ENCODE measurements around the gene HSF5. TPM values are rescaled to one million over a fixed set of nuclear protein-coding genes. Genes with fewer than 3 reads are reported as not detected.

The HSF5 gene
- total RNA-seq, 2 donors from 2014 or later: 0.09 to 0.22 TPM

DNA sequence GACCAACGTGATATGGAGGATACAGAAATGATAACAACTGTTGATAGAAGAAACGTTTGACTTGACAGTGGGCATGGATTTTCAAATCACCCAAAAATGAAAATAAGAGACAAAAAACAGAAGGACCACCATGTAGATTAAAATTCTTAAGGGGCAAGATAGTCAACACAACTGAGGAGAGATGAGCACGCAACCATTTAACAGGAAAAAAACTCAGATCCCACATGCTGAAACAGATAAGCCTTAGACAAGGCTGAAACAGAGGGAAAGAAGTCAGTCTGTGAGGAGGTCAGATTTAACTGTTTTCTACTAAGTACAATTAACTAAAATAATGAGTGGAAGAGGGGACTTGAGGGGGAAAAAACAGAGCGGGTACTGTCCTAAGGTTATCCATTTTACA is 92.0 kb downstream of the HSF5 start:
- H3K4me1 Mint-ChIP-seq: peaks cover 8% of the 10 kb centered on the region
- Histone ChIP-seq H3K9me3 (ENCODE audit: control insufficient read depth, low read length) (no peaks in the 10 kb centered on the region), H3K9ac (ENCODE audit: extremely low read depth, low read length, poor library complexity, severe bottlenecking) (no peak overlapping the region), H3K27ac (ENCODE audit: low read depth, low read length) (no peak overlapping the region), H3K36me3 (ENCODE audit: control insufficient read depth, insufficient read depth, low read length) (no peaks in the 10 kb centered on the region), H3K27me3 (ENCODE audit: control insufficient read depth, insufficient read depth, low read length, poor library complexity, severe bottlenecking) (no peaks in the 10 kb centered on the region), H3K4me3 (ENCODE audit: low read length) (no peak overlapping the region), H3K4me1 (ENCODE audit: control insufficient read depth, insufficient read depth, low read length) (peaks cover 2% of the 10 kb centered on the region)
- TF ChIP-seq, protein P1, sequence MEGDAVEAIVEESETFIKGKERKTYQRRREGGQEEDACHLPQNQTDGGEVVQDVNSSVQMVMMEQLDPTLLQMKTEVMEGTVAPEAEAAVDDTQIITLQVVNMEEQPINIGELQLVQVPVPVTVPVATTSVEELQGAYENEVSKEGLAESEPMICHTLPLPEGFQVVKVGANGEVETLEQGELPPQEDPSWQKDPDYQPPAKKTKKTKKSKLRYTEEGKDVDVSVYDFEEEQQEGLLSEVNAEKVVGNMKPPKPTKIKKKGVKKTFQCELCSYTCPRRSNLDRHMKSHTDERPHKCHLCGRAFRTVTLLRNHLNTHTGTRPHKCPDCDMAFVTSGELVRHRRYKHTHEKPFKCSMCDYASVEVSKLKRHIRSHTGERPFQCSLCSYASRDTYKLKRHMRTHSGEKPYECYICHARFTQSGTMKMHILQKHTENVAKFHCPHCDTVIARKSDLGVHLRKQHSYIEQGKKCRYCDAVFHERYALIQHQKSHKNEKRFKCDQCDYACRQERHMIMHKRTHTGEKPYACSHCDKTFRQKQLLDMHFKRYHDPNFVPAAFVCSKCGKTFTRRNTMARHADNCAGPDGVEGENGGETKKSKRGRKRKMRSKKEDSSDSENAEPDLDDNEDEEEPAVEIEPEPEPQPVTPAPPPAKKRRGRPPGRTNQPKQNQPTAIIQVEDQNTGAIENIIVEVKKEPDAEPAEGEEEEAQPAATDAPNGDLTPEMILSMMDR (conservative IDR thresholded peaks at IDR 0.05): no peak
- H3K9me3 Mint-ChIP-seq: no peaks in the 10 kb centered on the region
- H3K36me3 Mint-ChIP-seq (ENCODE audit: low read depth): no peaks in the 10 kb centered on the region
- H3K27ac Mint-ChIP-seq: no peak overlapping the region
- 97% methylated on average over 4 of the region's 4 CpGs; no CpG with 5 or more reads in 1 of the 2 experiments for WGBS, 2 experiments (ENCODE audit: insufficient coverage in 1 of 2, insufficient read length in 1 of 2)
- no peak for DNase-seq
- peaks cover 18% of the 10 kb centered on the region for H3K27me3 Mint-ChIP-seq (ENCODE audit: insufficient read depth)
- H3K4me3 Mint-ChIP-seq: no peak overlapping the region

DNA sequence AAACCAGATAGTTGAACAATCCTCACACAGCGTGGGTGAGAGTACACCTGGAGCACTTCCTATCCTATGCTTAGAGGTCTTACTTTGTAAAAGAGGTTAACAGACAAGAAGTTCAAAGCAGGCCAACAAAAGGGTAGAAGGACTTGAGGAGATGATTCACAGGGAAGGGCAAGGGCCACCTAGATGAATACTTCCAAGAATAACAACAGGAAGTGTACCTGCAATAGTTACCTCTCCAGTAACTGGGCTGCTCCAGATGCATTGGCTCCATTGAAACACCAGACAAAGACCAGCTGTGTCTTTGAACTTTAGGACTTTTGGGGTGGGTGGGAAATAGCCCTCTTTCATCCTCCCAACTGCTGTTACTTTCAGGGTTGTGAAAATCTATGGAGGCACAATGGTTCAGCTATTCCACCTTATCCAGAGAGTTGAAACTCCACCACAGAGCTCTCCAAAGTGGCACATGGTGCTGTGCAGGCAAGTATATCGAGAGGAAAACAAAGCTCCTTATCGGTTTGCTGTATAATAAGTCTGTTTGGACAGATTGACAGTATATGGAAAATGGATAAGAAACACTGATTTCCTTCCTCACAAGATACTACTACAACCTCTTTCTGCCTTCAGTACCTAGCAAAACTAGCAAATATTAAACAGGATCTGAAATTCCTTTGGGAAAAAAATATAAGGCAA is 93.5 kb downstream of the HSF5 start:
- H3K27ac ChIP-seq (ENCODE audit: low read depth, low read length): no peak overlapping the region
- 80 to 97% methylated on average over 1 to 3 of the region's 3 CpGs for WGBS, 2 experiments (ENCODE audit: insufficient coverage in 1 of 2, insufficient read length in 1 of 2)
- Mint-ChIP-seq H3K27me3 (ENCODE audit: insufficient read depth) (peaks cover 13% of the 10 kb centered on the region), H3K36me3 (ENCODE audit: low read depth) (no peaks in the 10 kb centered on the region), H3K27ac (no peak overlapping the region), H3K4me1 (peaks cover 8% of the 10 kb centered on the region), H3K9me3 (no peaks in the 10 kb centered on the region), H3K4me3 (no peak overlapping the region)
- H3K4me3 ChIP-seq (ENCODE audit: low read length): no peak overlapping the region
- no peaks in the 10 kb centered on the region for H3K27me3 ChIP-seq (ENCODE audit: control insufficient read depth, insufficient read depth, low read length, poor library complexity, severe bottlenecking)
- no peaks in the 10 kb centered on the region for H3K9me3 ChIP-seq (ENCODE audit: control insufficient read depth, low read length)
- H3K4me1 ChIP-seq (ENCODE audit: control insufficient read depth, insufficient read depth, low read length): peaks cover 2% of the 10 kb centered on the region
- no peaks in the 10 kb centered on the region for H3K36me3 ChIP-seq (ENCODE audit: control insufficient read depth, insufficient read depth, low read length)
- TF ChIP-seq, protein P1 (conservative IDR thresholded peaks at IDR 0.05): no peak
- DNase-seq: no peak
- H3K9ac ChIP-seq (ENCODE audit: extremely low read depth, low read length, poor library complexity, severe bottlenecking): no peak overlapping the region

DNA sequence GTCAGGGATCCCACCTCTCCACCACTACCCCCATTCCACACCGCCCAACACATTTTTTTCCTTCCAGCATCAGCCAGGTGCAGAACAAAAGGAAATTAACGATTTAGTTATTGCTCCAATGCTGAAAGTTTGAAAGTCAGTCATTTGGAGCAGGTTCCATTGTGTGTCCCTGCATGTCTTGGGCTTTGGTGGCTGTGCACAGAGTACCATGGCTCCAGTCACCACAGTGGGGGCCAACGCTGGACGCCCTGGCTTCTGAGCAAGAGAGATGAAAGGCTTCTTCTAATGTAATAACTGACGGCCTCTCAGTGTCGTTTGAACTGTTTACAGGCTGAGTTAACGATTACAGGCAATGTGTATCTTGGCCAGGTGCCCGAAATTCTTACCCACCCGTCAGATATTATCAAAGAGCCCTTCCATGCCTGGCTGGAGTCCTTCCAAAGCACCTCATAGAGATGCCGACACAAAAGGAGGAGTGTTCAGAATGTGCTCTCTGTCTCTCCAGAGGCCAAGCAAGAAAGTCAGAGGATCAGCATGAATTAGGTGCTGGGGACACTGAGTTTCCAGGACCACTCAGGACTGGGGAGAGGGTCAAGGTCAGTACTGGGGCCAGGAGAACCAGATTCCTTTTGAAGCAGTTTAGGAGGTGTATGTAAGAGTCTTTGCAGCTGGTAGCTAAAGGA is 96.8 kb downstream of the HSF5 start:
- Histone ChIP-seq H3K4me3 (ENCODE audit: low read length) (no peak overlapping the region), H3K27me3 (ENCODE audit: control insufficient read depth, insufficient read depth, low read length, poor library complexity, severe bottlenecking) (no peaks in the 10 kb centered on the region), H3K4me1 (ENCODE audit: control insufficient read depth, insufficient read depth, low read length) (no peaks in the 10 kb centered on the region), H3K36me3 (ENCODE audit: control insufficient read depth, insufficient read depth, low read length) (no peaks in the 10 kb centered on the region), H3K27ac (ENCODE audit: low read depth, low read length) (no peak overlapping the region), H3K9me3 (ENCODE audit: control insufficient read depth, low read length) (no peaks in the 10 kb centered on the region), H3K9ac (ENCODE audit: extremely low read depth, low read length, poor library complexity, severe bottlenecking) (no peak overlapping the region)
- TF ChIP-seq, protein P1 (conservative IDR thresholded peaks at IDR 0.05): no peak
- Mint-ChIP-seq H3K4me3 (no peak overlapping the region), H3K27ac (no peak overlapping the region), H3K9me3 (no peaks in the 10 kb centered on the region), H3K27me3 (ENCODE audit: insufficient read depth) (no peaks in the 10 kb centered on the region), H3K4me1 (peaks cover 9% of the 10 kb centered on the region), H3K36me3 (ENCODE audit: low read depth) (no peaks in the 10 kb centered on the region)
- 92 to 95% methylated on average over 9 to 10 of the region's 10 CpGs for WGBS, 2 experiments (ENCODE audit: insufficient coverage in 1 of 2, insufficient read length in 1 of 2)
- DNase-seq: no peak
